ENCODE results near the gene RSAD1. TPM values are rescaled to one million over a fixed set of nuclear protein-coding genes. Genes with fewer than 3 reads are reported as not detected.
A peak's percentile ranks its signal among the peaks of the same experiment; 100 is the strongest.

The RSAD1 gene
- total RNA-seq, 1 donor from 2014 or later = 9.7 TPM

DNA sequence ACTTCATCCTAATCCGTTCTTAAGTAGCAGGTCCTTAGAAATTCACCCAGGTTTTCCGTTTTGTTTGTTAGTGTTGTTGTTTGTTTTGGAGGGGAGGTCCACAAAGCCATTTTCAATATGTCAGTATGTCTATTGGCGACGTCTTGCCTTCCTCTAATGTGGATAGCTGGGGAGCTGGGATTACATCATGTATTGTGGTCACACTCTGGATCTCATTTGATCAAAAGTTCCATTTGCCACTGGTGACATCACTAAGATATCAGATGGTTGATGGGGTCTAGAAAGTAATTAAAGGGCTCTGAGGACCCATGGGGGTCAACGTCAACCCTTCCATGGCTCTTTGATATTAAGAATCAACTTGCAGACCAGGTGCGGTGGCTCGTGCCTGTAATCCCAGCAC lies 51.2 kb downstream of the RSAD1 start:
- no peak overlapping the region for H3K4me3 Mint-ChIP-seq
- Histone ChIP-seq H3F3A (ENCODE audit: low read depth) (no peaks in the 10 kb centered on the region), H3K79me2 (ENCODE audit: low read depth) (no peaks in the 10 kb centered on the region), H3K4me2 (no peak overlapping the region), H3K9me3 (ENCODE audit: low read depth) (no peaks in the 10 kb centered on the region), H2AFZ (replicated peaks) (no peak overlapping the region), H3K4me3 (no peak overlapping the region), H4K20me1 (ENCODE audit: low read depth) (peaks cover 11% of the 10 kb centered on the region), H3K27ac (no peak overlapping the region), H3K9ac (no peak overlapping the region), H3K4me1 (peaks cover 25% of the 10 kb centered on the region), H3K36me3 (no peaks in the 10 kb centered on the region), H3K27me3 (peaks cover 39% of the 10 kb centered on the region)
- TF ChIP-seq, protein P1, sequence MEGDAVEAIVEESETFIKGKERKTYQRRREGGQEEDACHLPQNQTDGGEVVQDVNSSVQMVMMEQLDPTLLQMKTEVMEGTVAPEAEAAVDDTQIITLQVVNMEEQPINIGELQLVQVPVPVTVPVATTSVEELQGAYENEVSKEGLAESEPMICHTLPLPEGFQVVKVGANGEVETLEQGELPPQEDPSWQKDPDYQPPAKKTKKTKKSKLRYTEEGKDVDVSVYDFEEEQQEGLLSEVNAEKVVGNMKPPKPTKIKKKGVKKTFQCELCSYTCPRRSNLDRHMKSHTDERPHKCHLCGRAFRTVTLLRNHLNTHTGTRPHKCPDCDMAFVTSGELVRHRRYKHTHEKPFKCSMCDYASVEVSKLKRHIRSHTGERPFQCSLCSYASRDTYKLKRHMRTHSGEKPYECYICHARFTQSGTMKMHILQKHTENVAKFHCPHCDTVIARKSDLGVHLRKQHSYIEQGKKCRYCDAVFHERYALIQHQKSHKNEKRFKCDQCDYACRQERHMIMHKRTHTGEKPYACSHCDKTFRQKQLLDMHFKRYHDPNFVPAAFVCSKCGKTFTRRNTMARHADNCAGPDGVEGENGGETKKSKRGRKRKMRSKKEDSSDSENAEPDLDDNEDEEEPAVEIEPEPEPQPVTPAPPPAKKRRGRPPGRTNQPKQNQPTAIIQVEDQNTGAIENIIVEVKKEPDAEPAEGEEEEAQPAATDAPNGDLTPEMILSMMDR (IDR thresholded peaks at IDR 0.05) = no peak
- TF ChIP-seq EZH2 (IDR thresholded peaks at IDR 0.05) (no peak), EZH2phosphoT487 (IDR thresholded peaks at IDR 0.05) (no peak)
- H3K27me3 Mint-ChIP-seq (ENCODE audit: insufficient read depth, low read depth) = peaks cover 23% of the 10 kb centered on the region
- no peak overlapping the region for H3K27ac Mint-ChIP-seq
- H3K9me3 Mint-ChIP-seq = no peaks in the 10 kb centered on the region
- no peak for DNase-seq (ENCODE audit: low spot score)
- peaks cover 22% of the 10 kb centered on the region for H3K4me1 Mint-ChIP-seq
- no peaks in the 10 kb centered on the region for H3K36me3 Mint-ChIP-seq

DNA sequence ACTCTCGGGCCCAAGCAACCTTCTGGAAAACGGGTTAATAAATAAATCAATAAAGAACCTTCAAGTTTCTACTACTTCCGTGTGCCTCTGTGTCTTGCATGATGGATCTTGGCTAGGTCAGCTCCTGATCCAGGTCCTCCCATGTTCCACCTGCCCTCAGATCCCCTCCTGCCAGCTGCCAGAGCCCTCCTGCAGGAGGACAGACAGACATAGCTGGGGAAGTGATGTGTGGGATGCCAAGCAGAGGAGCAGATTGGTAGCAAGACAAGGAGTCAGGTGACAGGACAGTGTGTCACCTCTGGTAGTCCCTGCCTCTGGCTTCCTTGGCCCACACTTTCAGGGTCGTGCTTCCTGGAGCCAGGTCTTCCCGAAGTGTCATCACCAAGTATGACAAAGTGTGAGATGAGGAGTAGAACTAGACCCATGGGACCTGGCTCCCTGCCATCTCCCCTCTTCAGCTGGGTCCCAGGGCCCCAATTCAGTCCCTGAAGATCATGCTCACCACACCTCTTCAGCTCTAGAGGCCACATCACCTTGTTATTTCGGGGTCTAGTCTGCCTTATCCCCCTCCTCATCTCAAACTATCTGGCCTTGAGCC lies 52.9 kb downstream of the RSAD1 start:
- Mint-ChIP-seq H3K27ac (peak overlapping the region; percentile 15), H3K4me3 (peak overlapping the region; percentile 15), H3K9me3 (no peaks in the 10 kb centered on the region), H3K4me1 (peaks cover 22% of the 10 kb centered on the region), H3K36me3 (no peaks in the 10 kb centered on the region), H3K27me3 (ENCODE audit: insufficient read depth, low read depth) (peaks cover 24% of the 10 kb centered on the region)
- no peak overlapping the region for H3K4me2 ChIP-seq
- H3F3A ChIP-seq (ENCODE audit: low read depth) = no peaks in the 10 kb centered on the region
- no peak overlapping the region for H3K4me3 ChIP-seq
- no peaks in the 10 kb centered on the region for H3K9me3 ChIP-seq (ENCODE audit: low read depth)
- H3K79me2 ChIP-seq (ENCODE audit: low read depth) = no peaks in the 10 kb centered on the region
- H3K27ac ChIP-seq = no peak overlapping the region
- H2AFZ ChIP-seq (replicated peaks) = no peak overlapping the region
- peaks cover 11% of the 10 kb centered on the region for H4K20me1 ChIP-seq (ENCODE audit: low read depth)
- H3K27me3 ChIP-seq = peaks cover 42% of the 10 kb centered on the region
- H3K4me1 ChIP-seq = peaks cover 25% of the 10 kb centered on the region
- DNase-seq (ENCODE audit: low spot score) = no peak
- H3K36me3 ChIP-seq = no peaks in the 10 kb centered on the region
- no peak for TF ChIP-seq EZH2phosphoT487 (IDR thresholded peaks at IDR 0.05)
- TF ChIP-seq, protein P1 (IDR thresholded peaks at IDR 0.05) = no peak
- no peak for TF ChIP-seq EZH2 (IDR thresholded peaks at IDR 0.05)
- H3K9ac ChIP-seq = no peak overlapping the region

DNA sequence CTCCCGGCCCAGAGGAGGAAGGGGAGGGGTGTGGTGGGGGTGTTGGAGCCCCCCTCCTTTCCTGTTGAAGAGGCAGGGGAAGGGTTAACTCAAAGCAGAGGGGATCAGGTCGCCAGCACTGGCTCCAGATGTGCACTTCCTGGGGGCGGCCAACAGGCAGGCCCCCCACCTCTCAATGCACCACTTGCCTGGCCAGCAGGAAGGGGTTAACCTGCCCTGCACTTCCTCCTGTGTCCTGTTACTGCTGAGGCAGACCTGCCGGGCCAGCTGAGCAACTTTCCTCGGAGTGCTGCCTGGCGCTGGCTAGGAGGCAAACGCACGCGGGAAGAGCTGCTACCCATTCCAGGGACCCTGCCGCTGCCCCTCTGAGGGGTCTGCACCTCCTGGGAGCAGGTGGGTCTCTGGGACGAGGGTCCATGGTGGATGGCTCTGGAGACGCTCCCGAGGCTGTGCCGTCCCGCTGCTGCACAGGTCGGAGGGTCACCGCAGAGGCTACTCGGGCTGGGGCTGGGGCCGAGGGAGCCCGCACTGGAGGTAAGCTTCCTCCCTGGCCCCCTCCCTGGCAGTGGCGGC lies 53.9 kb downstream of the RSAD1 start, which contains the start of gene EPN3:
TSS of gene EPN3 (plus strand) at position 284 of the 573 bp plus-strand sequence. CDS start 3,822 bp downstream, outside the sequence.
- H2AFZ ChIP-seq (replicated peaks) = peak within 1 kb of the TSS; percentile 46
- Mint-ChIP-seq H3K4me3 (peak within 1 kb of the TSS; percentile 71), H3K9me3 (no peaks in the 10 kb centered on the region), H3K27me3 (ENCODE audit: insufficient read depth, low read depth) (peaks cover 24% of the 10 kb centered on the region), H3K27ac (peak within 1 kb of the TSS; percentile 15), H3K36me3 (no peaks in the 10 kb centered on the region), H3K4me1 (peaks cover 22% of the 10 kb centered on the region)
- H3K4me2 ChIP-seq = peak within 1 kb of the TSS; percentile 99
- peaks cover 11% of the 10 kb centered on the region for H4K20me1 ChIP-seq (ENCODE audit: low read depth)
- H3K79me2 ChIP-seq (ENCODE audit: low read depth) = no peaks in the 10 kb centered on the region
- peaks cover 42% of the 10 kb centered on the region for H3K27me3 ChIP-seq
- no peaks in the 10 kb centered on the region for H3F3A ChIP-seq (ENCODE audit: low read depth)
- H3K36me3 ChIP-seq = no peaks in the 10 kb centered on the region
- no peak within 1 kb of the TSS for H3K27ac ChIP-seq
- H3K4me1 ChIP-seq = peaks cover 25% of the 10 kb centered on the region
- peak within 1 kb of the TSS; percentile 56 for H3K4me3 ChIP-seq
- H3K9ac ChIP-seq = no peak within 1 kb of the TSS
- no peak for TF ChIP-seq EZH2 (IDR thresholded peaks at IDR 0.05)
- TF ChIP-seq EZH2phosphoT487 (IDR thresholded peaks at IDR 0.05) = no peak
- TF ChIP-seq, protein P1 (IDR thresholded peaks at IDR 0.05) = no peak
- H3K9me3 ChIP-seq (ENCODE audit: low read depth) = no peaks in the 10 kb centered on the region
- peak; percentile 44 for DNase-seq (ENCODE audit: low spot score)

Data from neural progenitor cell (in vitro differentiated cells).